Panc1 (cell line): Measurements from ENCODE around the gene SLC22A2. TPM values are rescaled to one million over a fixed set of nuclear protein-coding genes. Genes with fewer than 3 reads are reported as not detected.

ENCODE experiments used
- ATAC-seq: fragments of 200-7000 bp; cut with Tn5 transposase; 2 replicates; pipeline ENCODE4 v1.9.1; 2020; ENCODE audit warnings: mild to moderate bottlenecking, moderate library complexity
- BruUV-seq: library from RNA; stranded (reverse); fragments of 400-500 nt; replicated peaks from 2 replicates; lab custom pipeline; 2021; lab: Mats Ljungman, UMichigan
- CTCF ChIA-PET: fragments of 300-600 bp; sonication (Branson Sonifier 250); formaldehyde crosslinking; loops from one replicate; lab custom pipeline; 2022; ENCODE audit warnings: antibody characterized with exemption; lab: Charles Lee
- POLR2A ChIA-PET: fragments of 300-600 bp; sonication (Branson Sonifier 250); formaldehyde crosslinking; loops from one replicate; lab custom pipeline; 2022; ENCODE audit warnings: antibody characterized with exemption; lab: Charles Lee
- DNase-seq: peaks from one replicate; pipeline ENCODE4 v3.0.0-alpha.2; 2010; ENCODE audit warnings: low read depth, low spot score
- H3K27ac ChIP-seq: 2 replicates; pipeline ENCODE4 v1.5.1; 2011; ENCODE audit warnings: mild to moderate bottlenecking, low read length, inconsistent platforms
- H3K27me3 ChIP-seq: fragments of 200-500 bp; sonication (Bioruptor generic); 2 replicates; pipeline ENCODE4 v1.6.0; 2014; ENCODE audit warnings: low read length, inconsistent platforms; ENCODE audit not compliant: control insufficient read depth, insufficient read depth
- H3K36me3 ChIP-seq: fragments of 200-500 bp; sonication (Bioruptor generic); 2 replicates; pipeline ENCODE4 v1.5.1; 2014; ENCODE audit warnings: inconsistent platforms, mild to moderate bottlenecking, low read length, moderate library complexity; ENCODE audit not compliant: control insufficient read depth, insufficient read depth
- H3K4me1 ChIP-seq: 2 replicates; pipeline ENCODE4 v1.5.1; 2011; ENCODE audit warnings: inconsistent platforms, mild to moderate bottlenecking, low read length, moderate library complexity; ENCODE audit not compliant: control insufficient read depth, insufficient read depth
- H3K4me3 ChIP-seq, 2 experiments: 2 replicates each; pipeline ENCODE4 v1.5.1; 2011 to 2012; ENCODE audit warnings: low read depth in 2 of 2, low read length in 2 of 2, mild to moderate bottlenecking in 2 of 2, inconsistent platforms in 1 of 2, moderate library complexity in 1 of 2
- H3K9me3 ChIP-seq: fragments of 200-500 bp; sonication (Bioruptor generic); 2 replicates; pipeline ENCODE4 v1.5.1; 2014; ENCODE audit warnings: low read depth, mild to moderate bottlenecking, inconsistent platforms, low read length, moderate library complexity; ENCODE audit not compliant: control insufficient read depth, insufficient read depth
- CTCF ChIP-seq: fragments of 450-650 bp; IDR thresholded peaks from 2 replicates; pipeline ENCODE4 v1.5.1; 2017; ENCODE audit warnings: mild to moderate bottlenecking
- POLR2AphosphoS5 ChIP-seq: IDR thresholded peaks from 2 replicates; pipeline ENCODE4 v1.6.1; 2012; ENCODE audit warnings: mild to moderate bottlenecking, low read depth, low read length, moderate library complexity
- REST ChIP-seq, 2 experiments: IDR thresholded peaks; 2 replicates each; pipeline ENCODE4 v1.6.1; 2011 to 2012; ENCODE audit warnings: low read depth in 2 of 2, control low read depth in 1 of 2, low read length in 1 of 2, mild to moderate bottlenecking in 1 of 2, moderate library complexity in 1 of 2; ENCODE audit not compliant: insufficient read depth in 1 of 2
- SIN3A ChIP-seq: IDR thresholded peaks from 2 replicates; pipeline ENCODE4 v1.6.1; 2012; ENCODE audit warnings: low read depth, mild to moderate bottlenecking, low read length, moderate library complexity, borderline replicate concordance; ENCODE audit not compliant: insufficient read depth
- TCF7L2 ChIP-seq: IDR thresholded peaks from 2 replicates; pipeline ENCODE4 v1.6.1; 2011; ENCODE audit warnings: mild to moderate bottlenecking, low read depth, low read length, inconsistent platforms
- in situ Hi-C: cut with HindIII; loops from 2 replicates; pipeline ENCODE4 v1.10.0; 2016; ENCODE audit warnings: low sequenced_read_pairs, low pct_unique_long_range_greater_than_20kb
- intact Hi-C: fragments of 100-400 bp; cut with micrococcal nuclease; formaldehyde crosslinking; loops from one replicate; pipeline ENCODE4 v1.10.0; 2022; ENCODE audit not compliant: unreplicated experiment
- total RNA-seq: library from RNA; stranded (reverse); gene quantifications from one replicate; pipeline ENCODE4 v1.2.1, GENCODE V29; 2021; ENCODE audit not compliant: unreplicated experiment

SLC22A2 gene
- total RNA-seq, 1 experiment from 2014 or later: not detected

GRCh38 chr6:160204710-160205109 is 53.9 kb downstream of the SLC22A2 start:
- TF ChIP-seq CTCF (no peak), REST (IDR thresholded peaks at IDR 0.05; ENCODE audit: insufficient read depth in 1 of 2, low read depth in 2 of 2, low read length in 1 of 2) (no peak), POLR2AphosphoS5 (no peak), TCF7L2 (no peak), SIN3A (no peak)
- BruUV-seq: no TSS peak
- ATAC-seq (no peak), DNase-seq (no peak)
- intact Hi-C loops (no loop called here), in situ Hi-C loops (no loop called here)
- Histone ChIP-seq H3K9me3 (no peaks in the 10 kb centered on the region), H3K36me3 (no peaks in the 10 kb centered on the region; the same call in 1 of the 2 replicates), H3K27me3 (no peaks in the 10 kb centered on the region), H3K4me3 (no peak overlapping the region), H3K27ac (no peak overlapping the region), H3K4me1 (no peaks in the 10 kb centered on the region)
- ChIA-PET POLR2A (no interaction called here), CTCF (no interaction called here)

GRCh38 chr6:160203953-160204352 is 54.7 kb downstream of the SLC22A2 start:
- ChIA-PET POLR2A (interaction anchor here (0.6 kb wide), 1 partner anchor 222 kb away, joined by 4 read pairs; no protein-coding TSS in a partner anchor), CTCF (no interaction called here)
- in situ Hi-C loops: no loop called here

More at GRCh38 chr6:160203953-160204352, 54.7 kb downstream of the SLC22A2 start:
- DNase-seq (no peak), ATAC-seq (no peak)
- intact Hi-C loops: no loop called here
- no peak for TF ChIP-seq TCF7L2
- no peak for TF ChIP-seq REST (IDR thresholded peaks at IDR 0.05; ENCODE audit: insufficient read depth in 1 of 2, low read depth in 2 of 2, low read length in 1 of 2)
- TF ChIP-seq CTCF: no peak
- no peak for TF ChIP-seq SIN3A
- no peak for TF ChIP-seq POLR2AphosphoS5
- no TSS peak for BruUV-seq
- Histone ChIP-seq H3K27me3 (no peaks in the 10 kb centered on the region), H3K27ac (no peak overlapping the region), H3K9me3 (no peaks in the 10 kb centered on the region), H3K36me3 (no peaks in the 10 kb centered on the region; the same call in 1 of the 2 replicates), H3K4me3 (no peak overlapping the region), H3K4me1 (no peaks in the 10 kb centered on the region)
